Calu3 (cell line): ENCODE results near the gene LRPPRC. TPM values are rescaled to one million over a fixed set of nuclear protein-coding genes. Genes with fewer than 3 reads are reported as not detected.

Source experiments
- BruUV-seq: library from RNA; stranded (reverse); fragments of 400-500 nt; replicated peaks from 2 replicates; lab custom pipeline; 2021; lab: Mats Ljungman, UMichigan
- CTCF ChIA-PET: fragments of 300-600 bp; sonication (Branson Sonifier 250); formaldehyde crosslinking; loops from one replicate; lab custom pipeline; 2022; ENCODE audit warnings: antibody characterized with exemption; lab: Charles Lee
- DNase-seq: peaks from one replicate; pipeline ENCODE4 v3.0.0; 2022
- H3K27ac Mint-ChIP-seq: one replicate; pipeline ENCODE4 v1.8.0; 2022; ENCODE audit warnings: mixed read lengths; ENCODE audit not compliant: unreplicated experiment
- H3K27me3 Mint-ChIP-seq: one replicate; pipeline ENCODE4 v1.8.0; 2022; ENCODE audit warnings: mixed read lengths; ENCODE audit not compliant: unreplicated experiment
- H3K36me3 Mint-ChIP-seq: one replicate; pipeline ENCODE4 v1.8.0; 2022; ENCODE audit warnings: mild to moderate bottlenecking, moderate library complexity, mixed read lengths; ENCODE audit not compliant: insufficient read depth, unreplicated experiment
- H3K4me1 Mint-ChIP-seq: one replicate; pipeline ENCODE4 v1.8.0; 2022; ENCODE audit warnings: mild to moderate bottlenecking, low read depth, mixed read lengths; ENCODE audit not compliant: unreplicated experiment
- H3K4me3 Mint-ChIP-seq: one replicate; pipeline ENCODE4 v1.8.0; 2022; ENCODE audit warnings: mild to moderate bottlenecking, low read depth, moderate library complexity, mixed read lengths; ENCODE audit not compliant: unreplicated experiment
- H3K9me3 Mint-ChIP-seq: one replicate; pipeline ENCODE4 v1.8.0; 2022; ENCODE audit warnings: low read depth, mixed read lengths; ENCODE audit not compliant: unreplicated experiment
- intact Hi-C: fragments of 100-400 bp; cut with micrococcal nuclease; formaldehyde crosslinking; loops from one replicate; pipeline ENCODE4 v1.10.0; 2022; ENCODE audit not compliant: unreplicated experiment
- total RNA-seq: library from RNA; stranded (reverse); gene quantifications from 2 replicates; pipeline ENCODE4 v1.2.3, GENCODE V29; 2022
- TF ChIP-seq, protein P1 (sequence below): fragments of 200-600 bp; IDR thresholded peaks from one replicate; pipeline ENCODE4 v1.8.0; 2022; ENCODE audit warnings: antibody characterized with exemption; ENCODE audit not compliant: unreplicated experiment

LRPPRC gene
- total RNA-seq, 1 experiment from 2014 or later = 120 TPM

DNA sequence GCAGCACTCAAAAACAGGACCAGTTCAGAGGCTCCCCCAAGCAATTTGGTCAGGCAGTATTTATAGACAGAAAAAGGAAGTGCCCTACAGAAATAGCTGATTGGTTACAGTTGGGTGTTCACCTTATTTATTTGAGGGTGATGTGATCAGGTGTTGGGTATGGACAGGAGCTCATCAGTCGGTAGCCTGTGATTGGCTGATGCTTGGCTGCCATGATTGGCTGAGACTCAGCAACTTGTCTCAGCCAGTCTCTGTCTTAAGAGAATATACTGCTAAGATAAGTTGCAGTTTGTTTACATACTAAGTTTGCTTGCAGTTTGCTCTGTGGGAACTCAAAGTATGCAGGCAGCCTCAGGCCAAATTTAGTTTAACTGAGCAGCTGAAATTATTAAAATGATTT, 147.6 kb downstream of the LRPPRC start:
- intact Hi-C loops = no loop called here
- Mint-ChIP-seq H3K36me3 (no peaks in the 10 kb centered on the region), H3K9me3 (no peaks in the 10 kb centered on the region), H3K4me3 (no peak overlapping the region), H3K27me3 (peaks cover 8% of the 10 kb centered on the region), H3K4me1 (no peaks in the 10 kb centered on the region), H3K27ac (no peak overlapping the region)
- TF ChIP-seq, protein P1, sequence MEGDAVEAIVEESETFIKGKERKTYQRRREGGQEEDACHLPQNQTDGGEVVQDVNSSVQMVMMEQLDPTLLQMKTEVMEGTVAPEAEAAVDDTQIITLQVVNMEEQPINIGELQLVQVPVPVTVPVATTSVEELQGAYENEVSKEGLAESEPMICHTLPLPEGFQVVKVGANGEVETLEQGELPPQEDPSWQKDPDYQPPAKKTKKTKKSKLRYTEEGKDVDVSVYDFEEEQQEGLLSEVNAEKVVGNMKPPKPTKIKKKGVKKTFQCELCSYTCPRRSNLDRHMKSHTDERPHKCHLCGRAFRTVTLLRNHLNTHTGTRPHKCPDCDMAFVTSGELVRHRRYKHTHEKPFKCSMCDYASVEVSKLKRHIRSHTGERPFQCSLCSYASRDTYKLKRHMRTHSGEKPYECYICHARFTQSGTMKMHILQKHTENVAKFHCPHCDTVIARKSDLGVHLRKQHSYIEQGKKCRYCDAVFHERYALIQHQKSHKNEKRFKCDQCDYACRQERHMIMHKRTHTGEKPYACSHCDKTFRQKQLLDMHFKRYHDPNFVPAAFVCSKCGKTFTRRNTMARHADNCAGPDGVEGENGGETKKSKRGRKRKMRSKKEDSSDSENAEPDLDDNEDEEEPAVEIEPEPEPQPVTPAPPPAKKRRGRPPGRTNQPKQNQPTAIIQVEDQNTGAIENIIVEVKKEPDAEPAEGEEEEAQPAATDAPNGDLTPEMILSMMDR = no peak
- DNase-seq = no peak
- BruUV-seq = no TSS peak
- CTCF ChIA-PET = no interaction called here

DNA sequence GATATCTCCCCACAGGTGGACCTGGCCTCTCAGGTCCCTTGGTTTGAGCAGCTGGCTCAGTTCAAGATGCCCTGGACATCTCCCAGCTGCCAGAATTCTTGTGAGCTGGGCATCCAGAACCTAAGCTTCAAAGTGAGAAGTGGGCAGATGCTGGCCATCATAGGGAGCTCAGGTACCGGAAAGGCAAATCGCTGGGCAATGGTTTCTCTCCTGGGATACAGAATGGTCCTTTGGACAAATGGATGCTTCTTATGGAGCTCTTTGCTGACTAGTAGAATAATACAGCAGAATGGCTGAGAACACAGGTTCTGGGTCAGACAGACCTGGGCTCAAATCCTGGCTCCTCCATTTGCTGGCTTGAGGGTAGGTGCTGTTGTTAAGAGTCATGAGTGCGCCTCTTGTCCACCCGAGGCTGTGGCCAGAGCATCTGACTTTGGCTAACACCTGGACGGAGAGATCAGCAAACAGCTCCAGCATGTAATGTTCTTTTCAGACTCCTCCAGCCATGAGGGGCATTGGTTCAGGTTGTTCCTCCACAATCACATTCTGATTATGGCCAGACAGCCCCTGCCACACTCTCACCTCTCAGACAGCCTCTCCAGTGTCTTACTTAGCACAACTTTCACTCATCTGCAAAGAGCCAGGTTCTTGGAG, 149.5 kb downstream of the LRPPRC start:
- Mint-ChIP-seq H3K36me3 (no peaks in the 10 kb centered on the region), H3K4me1 (no peaks in the 10 kb centered on the region), H3K9me3 (no peaks in the 10 kb centered on the region), H3K27me3 (no peaks in the 10 kb centered on the region), H3K27ac (no peak overlapping the region), H3K4me3 (no peak overlapping the region)
- CTCF ChIA-PET = interaction anchor here (0.6 kb wide), 1 partner anchor 40 kb away, joined by 6 read pairs; no protein-coding TSS in a partner anchor
- BruUV-seq = no TSS peak
- TF ChIP-seq, protein P1 = no peak
- DNase-seq = no peak
- intact Hi-C loops = no loop called here

DNA sequence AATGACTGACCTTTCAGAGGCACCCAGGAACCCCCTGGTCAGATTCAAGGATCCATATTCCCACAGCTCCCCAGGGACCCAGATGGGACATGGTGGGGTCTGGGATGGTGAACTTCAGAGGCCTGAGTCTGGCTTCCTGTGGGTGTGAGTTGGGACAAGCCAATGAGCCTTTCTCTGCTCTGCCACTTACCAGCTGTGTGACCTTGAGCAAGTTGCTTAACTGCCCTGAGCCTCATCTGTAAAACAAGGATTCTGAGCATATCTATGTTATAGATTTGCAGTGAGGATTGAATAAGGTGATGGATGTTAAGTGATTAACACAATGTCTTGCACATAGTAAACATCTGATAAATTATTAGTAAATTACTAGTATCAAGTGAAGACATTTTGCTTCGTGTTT, 150.6 kb downstream of the LRPPRC start:
- CTCF ChIA-PET = interaction anchor here (0.7 kb wide), 1 partner anchor 101 kb away, joined by 4 read pairs; no protein-coding TSS in a partner anchor
- DNase-seq = no peak
- H3K27me3 Mint-ChIP-seq = no peaks in the 10 kb centered on the region
- no peaks in the 10 kb centered on the region for H3K9me3 Mint-ChIP-seq
- no TSS peak for BruUV-seq
- intact Hi-C loops = no loop called here
- H3K4me3 Mint-ChIP-seq = no peak overlapping the region
- TF ChIP-seq, protein P1 = no peak
- no peaks in the 10 kb centered on the region for H3K4me1 Mint-ChIP-seq
- H3K36me3 Mint-ChIP-seq = no peaks in the 10 kb centered on the region
- no peak overlapping the region for H3K27ac Mint-ChIP-seq

DNA sequence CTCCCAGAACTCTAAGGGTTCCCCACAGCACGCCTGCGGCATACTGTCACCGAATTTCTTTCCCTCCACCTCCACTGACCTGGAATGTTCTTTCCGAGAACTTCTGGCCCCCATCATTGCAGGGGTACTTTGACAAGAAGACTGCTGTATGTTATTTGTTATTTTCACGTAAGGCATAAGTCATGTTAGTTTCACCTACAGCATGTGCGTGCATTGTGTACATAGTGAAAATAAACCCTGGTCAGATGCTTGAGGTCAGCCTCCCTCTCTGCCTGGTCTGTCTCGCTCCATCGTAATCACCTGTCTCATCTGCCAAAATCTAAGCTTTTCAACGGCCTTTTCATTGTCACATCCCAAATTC, 152.9 kb downstream of the LRPPRC start:
- DNase-seq = no peak
- no peaks in the 10 kb centered on the region for H3K36me3 Mint-ChIP-seq
- H3K27ac Mint-ChIP-seq = no peak overlapping the region
- intact Hi-C loops = no loop called here
- CTCF ChIA-PET = no interaction called here
- no peak overlapping the region for H3K4me3 Mint-ChIP-seq
- no peaks in the 10 kb centered on the region for H3K4me1 Mint-ChIP-seq
- no TSS peak for BruUV-seq
- TF ChIP-seq, protein P1 = no peak
- H3K27me3 Mint-ChIP-seq = no peaks in the 10 kb centered on the region
- H3K9me3 Mint-ChIP-seq = no peaks in the 10 kb centered on the region
